GM21576 (cell line): ENCODE data around the gene JPH3.

Experiments used
- ATAC-seq: cut with Tn5 transposase; IDR thresholded peaks from one replicate; pipeline ENCODE4 v1.9.1; 2021; ENCODE audit warnings: mild to moderate bottlenecking, moderate library complexity; ENCODE audit not compliant: unreplicated experiment

The JPH3 gene

DNA sequence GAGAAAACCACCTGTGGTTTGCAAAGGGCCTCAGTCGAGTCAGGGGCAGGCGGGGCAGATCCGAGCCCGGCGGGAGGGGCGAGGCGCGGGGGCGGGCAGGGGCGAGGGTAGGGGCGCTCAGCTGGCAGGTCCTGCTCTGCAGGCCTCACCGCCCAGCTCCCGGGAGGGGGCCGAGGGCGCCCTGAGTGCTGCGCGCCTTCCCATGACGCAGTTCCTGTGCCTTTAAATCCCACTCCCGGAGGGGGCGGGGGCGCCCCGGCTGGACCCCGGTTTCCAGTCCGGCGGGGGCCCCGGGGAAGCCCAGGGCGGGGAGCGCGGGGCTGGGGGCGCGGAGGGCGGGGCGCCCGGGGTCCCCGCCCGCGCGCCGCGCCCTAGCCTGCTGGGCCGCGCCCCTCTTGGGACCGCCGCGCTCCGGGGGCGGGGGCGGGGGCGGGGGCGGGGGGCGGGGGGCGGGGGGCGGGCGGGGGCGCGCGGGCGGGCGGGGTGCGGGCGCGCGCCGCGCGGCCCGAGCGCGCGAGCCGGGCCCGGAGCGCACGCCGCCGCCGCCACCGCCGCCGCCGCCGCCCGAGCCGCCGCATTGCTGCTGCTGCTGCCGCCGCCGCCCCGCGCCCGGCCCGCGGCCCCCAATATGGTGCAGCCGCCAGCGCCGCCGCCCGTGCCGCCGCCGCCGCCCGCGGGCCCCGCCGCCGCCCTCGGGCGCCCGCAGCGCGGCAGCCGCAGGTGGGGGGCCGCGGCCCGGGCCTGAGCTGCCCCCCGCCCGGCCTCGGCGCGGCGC, at the start of gene JPH3:
JPH3 (plus strand) TSS at position 508 of the 775 bp plus-strand sequence. CDS start 639 bp downstream, outside the sequence.
- no peak for ATAC-seq

GRCh38 chr16:87552772-87553573, 49.3 kb upstream of the JPH3 start:
- no peak for ATAC-seq

- ATAC-seq = no peak
Measured at GRCh38 chr16:87554754-87555427, 47.4 kb upstream of the JPH3 start.

DNA sequence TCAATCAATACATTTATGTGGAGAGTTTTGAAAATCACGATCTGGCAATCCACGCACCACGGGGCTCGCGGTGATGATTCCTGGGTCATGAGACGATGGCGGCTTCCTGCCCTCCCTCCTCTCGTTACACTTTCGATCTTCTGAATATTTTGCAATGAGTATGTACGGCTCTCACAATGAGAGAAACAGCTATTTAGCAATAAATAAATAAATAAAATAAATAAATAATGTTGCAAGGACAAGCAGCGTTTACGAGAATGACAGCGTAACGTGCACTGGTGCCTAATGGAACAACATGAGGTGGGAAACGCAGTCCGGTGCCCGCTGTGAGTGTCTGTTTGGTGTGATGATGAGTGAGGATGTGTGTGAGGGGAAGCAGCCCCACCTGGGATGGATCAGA, 46.7 kb upstream of the JPH3 start:
- ATAC-seq = no peak

DNA sequence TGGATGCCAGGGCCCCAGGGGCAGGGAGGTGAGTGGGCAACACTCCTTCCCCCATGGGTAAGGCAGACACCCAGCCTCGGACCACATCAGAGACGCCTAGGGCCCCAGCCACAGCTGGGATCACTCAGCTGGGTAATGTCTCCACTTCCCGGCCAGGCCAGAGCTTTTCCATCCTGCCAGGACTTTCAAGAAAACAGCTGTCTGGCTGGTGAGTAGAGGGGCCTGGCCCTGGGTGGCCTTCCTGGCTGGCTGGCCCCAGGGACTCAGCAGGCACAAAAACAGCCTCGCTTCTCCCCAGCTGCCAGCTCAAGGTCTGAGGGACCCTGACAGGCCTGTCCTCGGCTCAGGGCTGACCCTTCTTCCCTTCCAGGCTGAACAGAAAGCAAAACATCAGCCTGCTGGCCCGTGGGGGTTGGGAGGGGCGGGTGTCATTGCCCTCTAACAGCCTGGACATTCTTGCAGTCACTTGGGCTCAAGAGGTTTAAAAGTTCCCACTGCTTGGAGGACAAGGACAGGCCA, 45.3 kb upstream of the JPH3 start:
- ATAC-seq = no peak

- no peak for ATAC-seq
Measured at GRCh38 chr16:87558682-87559081, 43.6 kb upstream of the JPH3 start.

DNA sequence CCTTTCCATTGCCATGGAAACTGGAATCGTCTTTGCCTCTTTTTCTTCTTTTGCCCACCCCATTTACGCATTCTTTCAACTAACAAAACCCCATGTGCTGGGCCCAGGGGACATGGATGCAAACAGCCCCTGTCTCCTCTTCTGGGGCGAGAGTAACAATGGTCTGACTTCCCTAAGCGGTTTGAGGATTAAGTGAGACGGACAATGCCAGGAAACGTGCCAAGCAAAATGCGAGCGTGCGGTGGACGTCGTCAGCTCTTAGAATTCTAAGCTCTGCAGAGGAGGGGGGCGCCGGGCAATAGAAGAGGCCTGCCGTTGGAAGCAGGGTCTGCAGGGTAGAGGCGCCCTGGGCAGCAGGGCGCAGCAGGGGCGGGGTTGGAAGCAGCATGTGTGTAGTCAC, 42.4 kb upstream of the JPH3 start:
- ATAC-seq = no peak

DNA sequence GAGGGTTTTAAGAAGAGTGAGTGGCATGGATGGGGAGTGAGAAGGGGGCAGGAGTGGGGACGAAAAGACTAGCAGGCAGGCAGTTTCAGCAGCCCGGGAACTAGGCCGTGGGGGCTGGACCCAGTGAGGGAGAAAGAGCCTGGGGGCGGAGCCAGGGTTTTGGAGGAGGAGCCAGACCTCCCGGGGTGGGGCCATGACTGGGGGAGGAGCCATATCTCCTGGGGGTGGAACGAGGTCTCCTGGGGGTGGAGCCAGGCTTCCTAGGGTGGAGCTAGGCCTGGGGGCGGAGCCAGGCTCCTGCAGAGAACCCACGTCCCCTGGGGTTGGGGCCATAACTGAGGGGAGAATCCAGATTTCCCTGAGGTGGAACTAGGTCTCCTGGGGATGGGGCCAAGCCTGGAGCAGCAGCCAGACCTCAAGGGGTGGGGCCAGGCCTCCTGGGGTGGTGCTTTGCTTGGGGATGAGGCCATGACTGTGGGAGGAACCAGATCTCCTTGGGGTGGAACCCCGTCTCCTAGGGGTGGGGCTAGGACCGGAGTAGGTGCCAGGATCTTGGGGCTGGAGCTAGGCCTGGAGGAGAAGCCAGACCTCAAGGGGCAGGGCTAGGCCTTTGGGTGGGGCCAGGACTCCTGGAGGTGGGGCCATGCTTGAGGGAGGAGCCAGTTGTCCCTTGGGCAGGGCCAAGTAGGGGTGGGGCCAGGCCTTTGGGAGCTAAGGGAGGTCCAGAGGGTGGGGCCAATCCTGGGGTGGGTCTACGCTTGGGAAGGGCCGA, 41.7 kb upstream of the JPH3 start:
- ATAC-seq = no peak

DNA sequence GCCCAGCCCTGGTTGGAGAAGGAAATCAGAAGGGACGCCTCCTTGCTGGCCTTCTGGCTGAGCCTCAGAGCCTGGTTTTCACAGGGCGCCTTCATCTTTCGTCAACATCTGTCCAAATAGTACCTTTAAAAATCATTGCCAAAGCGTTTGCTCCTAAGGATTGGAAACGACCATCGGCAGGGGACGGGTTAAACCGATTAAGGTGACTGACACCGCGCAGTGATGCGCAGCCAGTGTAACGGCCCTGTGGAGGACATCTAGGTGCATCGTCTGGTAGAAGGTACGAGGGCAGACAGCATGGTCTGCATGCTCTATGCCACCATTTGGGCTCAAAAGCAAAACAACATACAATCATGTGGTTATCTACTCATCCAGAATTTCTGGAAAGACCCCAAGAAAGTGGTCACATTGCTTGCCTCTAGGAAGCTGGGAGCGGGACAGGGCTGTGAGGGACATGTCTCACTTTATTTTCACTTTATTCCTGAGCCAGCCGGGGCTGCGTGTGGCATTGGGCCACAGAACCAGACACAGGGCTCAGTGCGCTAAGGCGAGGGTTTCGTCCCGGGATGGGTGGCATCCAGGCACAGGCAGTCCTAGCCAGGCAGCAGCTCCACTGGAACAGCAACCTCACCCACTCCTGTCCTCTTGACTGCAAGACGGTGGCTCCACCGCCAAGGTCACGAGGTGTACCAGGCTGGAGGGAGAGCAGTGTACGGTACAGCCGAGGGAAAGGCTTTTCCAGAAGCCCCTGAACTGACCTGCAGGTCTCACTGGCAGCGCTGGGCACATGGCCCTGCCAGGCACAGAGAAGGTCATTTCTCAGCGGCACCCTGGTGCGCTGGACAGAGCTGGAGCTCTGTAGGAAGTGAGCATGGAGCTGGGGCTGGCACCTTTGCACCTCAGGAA, 40.9 kb upstream of the JPH3 start:
- ATAC-seq = no peak

GRCh38 chr16:87562201-87562600, 40.1 kb upstream of the JPH3 start:
- no peak for ATAC-seq

GRCh38 chr16:87563022-87563421, 39.3 kb upstream of the JPH3 start:
- ATAC-seq = no peak

GRCh38 chr16:87563714-87564523, 38.4 kb upstream of the JPH3 start:
- no peak for ATAC-seq

DNA sequence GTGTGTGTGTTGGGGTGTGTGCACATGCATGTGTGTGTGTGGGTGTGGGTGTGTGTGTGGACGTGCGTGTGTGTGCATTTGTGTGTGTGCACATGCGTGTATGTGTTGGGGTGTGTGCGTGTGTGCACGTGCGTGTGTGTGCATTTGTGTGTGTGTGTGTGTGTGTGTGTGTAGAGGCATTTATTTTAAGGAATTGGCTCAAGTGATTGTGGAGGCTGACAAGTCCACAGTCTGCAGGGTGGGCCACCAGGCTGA, 37.9 kb upstream of the JPH3 start:
- ATAC-seq = no peak

DNA sequence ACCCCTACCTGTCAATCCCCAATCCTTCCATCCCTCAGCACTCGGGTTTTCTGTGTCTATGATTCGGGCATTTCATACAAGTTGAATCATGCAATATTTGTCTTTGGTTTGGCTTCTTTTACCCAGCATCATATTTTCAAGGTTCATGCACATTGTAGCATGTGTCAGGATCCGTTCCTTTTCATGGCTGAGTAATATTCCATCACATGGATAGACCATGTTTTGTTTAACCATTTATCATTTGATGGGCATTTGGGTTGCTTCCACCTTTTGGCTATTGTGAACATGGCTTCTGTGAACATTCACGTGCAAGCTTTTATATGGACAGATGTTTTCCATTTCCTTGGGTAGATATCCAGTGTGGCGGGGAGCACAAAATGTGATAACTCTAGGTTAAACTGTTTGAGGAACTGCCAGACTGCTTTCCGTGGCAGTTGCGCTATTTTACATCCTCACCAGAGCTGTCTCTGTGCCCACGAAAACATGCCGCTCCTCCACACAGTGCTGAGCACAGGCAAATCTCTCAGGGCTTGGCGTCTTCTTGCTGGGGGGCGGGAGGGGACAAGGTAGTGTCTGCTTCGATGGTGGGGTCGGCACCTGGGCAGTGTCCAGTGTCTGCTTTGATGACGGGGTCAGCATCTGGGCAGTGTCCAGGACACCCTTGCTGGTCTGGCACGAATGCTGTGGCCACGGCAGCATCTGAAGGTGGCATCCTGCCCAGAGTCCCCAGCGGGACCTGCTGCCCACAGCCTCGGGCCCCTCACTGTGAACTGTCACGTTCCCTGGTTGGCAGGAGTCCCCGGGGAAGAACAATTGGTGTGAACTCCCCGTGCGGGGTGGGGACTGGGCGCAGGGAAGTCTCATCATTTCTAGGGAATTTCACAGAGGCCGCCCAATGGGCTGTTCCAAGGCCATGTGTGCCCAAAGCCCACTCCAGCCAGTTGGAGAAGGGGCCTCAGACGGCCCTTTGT, 32.4 kb upstream of the JPH3 start:
- no peak for ATAC-seq

- no peak for ATAC-seq
Measured at GRCh38 chr16:87570572-87570937, 31.8 kb upstream of the JPH3 start.

DNA sequence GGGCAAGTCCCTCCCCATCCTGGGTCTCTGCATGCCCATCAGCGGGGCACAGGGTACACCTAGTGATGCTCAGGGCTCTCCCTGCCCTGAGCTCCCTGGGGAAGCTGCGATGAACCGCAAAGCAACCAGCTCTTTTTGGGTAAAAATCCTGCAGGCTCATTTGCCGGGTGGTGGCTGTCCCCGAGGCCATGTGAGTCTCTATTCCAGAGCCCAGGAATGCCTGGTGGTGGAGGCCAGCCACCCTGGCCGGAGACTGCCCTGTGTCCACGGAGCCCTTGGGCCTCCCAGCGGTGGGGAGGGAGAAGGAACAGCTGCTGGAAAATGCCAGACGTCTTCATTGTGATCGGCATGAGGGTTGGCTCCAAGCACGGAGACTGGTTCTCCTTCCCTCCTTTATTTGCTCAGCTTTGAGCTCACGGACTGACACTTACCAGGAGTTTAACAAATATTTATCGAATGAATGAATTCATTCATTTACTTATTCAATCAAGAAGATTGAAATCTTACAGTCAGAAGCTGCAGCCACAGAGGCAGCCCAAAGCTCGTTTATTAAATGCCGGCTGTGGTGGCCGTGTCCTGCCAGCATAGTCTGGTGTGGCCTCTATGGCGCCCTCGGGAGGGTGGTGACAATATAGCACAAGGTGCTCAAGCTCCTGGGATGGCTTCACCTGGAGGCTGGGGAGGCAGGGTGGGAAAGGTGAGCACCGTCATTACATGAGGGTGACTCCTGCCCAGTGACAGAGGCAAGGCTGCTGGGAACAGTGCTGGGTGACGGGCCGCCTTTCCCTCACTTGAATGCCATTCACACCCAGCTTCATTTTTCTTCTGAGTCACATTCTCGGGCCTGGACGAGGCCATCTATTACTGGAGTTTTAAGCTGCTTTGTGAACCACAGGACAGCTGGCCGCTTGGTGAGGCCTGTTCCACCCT, 31.1 kb upstream of the JPH3 start:
- ATAC-seq = no peak

GRCh38 chr16:87571868-87572244, 30.5 kb upstream of the JPH3 start:
- ATAC-seq = no peak
